HepG2 (cell line): ENCODE data around the gene CYSTM1. TPM values are rescaled to one million over a fixed set of nuclear protein-coding genes. Genes with fewer than 3 reads are reported as not detected.
A peak's percentile ranks its signal among the peaks of the same experiment; 100 is the strongest.

Source experiments
- ATF7 ChIP-seq, 2 experiments: fragments of 450-650 bp in 1 of 2; sonication (generic) in 1 of 2; formaldehyde crosslinking in 1 of 2; IDR thresholded peaks; 2 replicates each; pipeline versions ENCODE4 v1.4.0 to v1.6.1; 2016 to 2020; ENCODE audit warnings: antibody characterized with exemption in 1 of 2, mild to moderate bottlenecking in 1 of 2, missing genetic modification reagents in 1 of 2
- ATRX ChIP-seq: sonication (generic); formaldehyde crosslinking; IDR thresholded peaks from 2 replicates; pipeline ENCODE4 v1.4.0; 2020; ENCODE audit warnings: missing genetic modification reagents, borderline replicate concordance
- BORCS8-MEF2B ChIP-seq: sonication (generic); formaldehyde crosslinking; IDR thresholded peaks from 2 replicates; pipeline ENCODE4 v1.8.0; 2022; ENCODE audit warnings: mild to moderate bottlenecking, missing genetic modification reagents
- CREB1 ChIP-seq, 2 experiments: fragments of 450-650 bp in 1 of 2; IDR thresholded peaks; 2 replicates each; pipeline ENCODE4 v1.6.1; 2016 to 2017; ENCODE audit warnings: control low read depth in 1 of 2, mild to moderate bottlenecking in 1 of 2, missing compliant biosample characterization in 1 of 2, missing genetic modification characterization in 1 of 2
- DR1 ChIP-seq: sonication (generic); formaldehyde crosslinking; IDR thresholded peaks from 2 replicates; pipeline ENCODE4 v1.8.0; 2021; ENCODE audit warnings: mild to moderate bottlenecking, missing genetic modification reagents, inconsistent platforms
- ISX ChIP-seq: sonication (generic); formaldehyde crosslinking; conservative IDR thresholded peaks from 2 replicates; pipeline ENCODE4 v1.5.0; 2020; ENCODE audit warnings: missing genetic modification reagents
- KAT2B ChIP-seq: fragments of 150-350 bp; IDR thresholded peaks from 2 replicates; pipeline ENCODE4 v1.6.1; 2014; ENCODE audit warnings: low read depth, low read length, borderline replicate concordance
- KDM5A ChIP-seq: fragments of 200-600 bp; sonication (generic); IDR thresholded peaks from 2 replicates; pipeline ENCODE4 v1.7.0; 2018; ENCODE audit warnings: antibody characterized with exemption, mild to moderate bottlenecking, low read length, borderline replicate concordance
- KLF11 ChIP-seq: IDR thresholded peaks from 2 replicates; pipeline ENCODE4 v1.6.1; 2016; ENCODE audit warnings: missing compliant biosample characterization
- NRL ChIP-seq: sonication (generic); formaldehyde crosslinking; IDR thresholded peaks from 2 replicates; pipeline ENCODE4 v1.5.0; 2020; ENCODE audit warnings: missing genetic modification reagents, mild to moderate bottlenecking, moderate library complexity, borderline replicate concordance
- PHF8 ChIP-seq: sonication (generic); formaldehyde crosslinking; IDR thresholded peaks from 2 replicates; pipeline ENCODE4 v1.5.0; 2020; ENCODE audit warnings: missing genetic modification reagents
- POLR2G ChIP-seq: fragments of 200-400 bp; formaldehyde crosslinking; IDR thresholded peaks from 2 replicates; pipeline ENCODE4 v1.6.1; 2018; ENCODE audit warnings: mild to moderate bottlenecking, low read depth, low read length, moderate library complexity
- RAD21 ChIP-seq: fragments of 450-650 bp; formaldehyde crosslinking; IDR thresholded peaks from 2 replicates; pipeline ENCODE4 v1.5.0; 2020; ENCODE audit warnings: mild to moderate bottlenecking
- SALL1 ChIP-seq: sonication (generic); formaldehyde crosslinking; IDR thresholded peaks from 2 replicates; pipeline ENCODE4 v1.8.0; 2022; ENCODE audit warnings: mild to moderate bottlenecking, missing genetic modification reagents
- SNRNP70 ChIP-seq: fragments of 200-400 bp; formaldehyde crosslinking; IDR thresholded peaks from 2 replicates; pipeline ENCODE4 v1.6.1; 2017; ENCODE audit warnings: mild to moderate bottlenecking, low read depth, low read length, moderate library complexity
- SRY ChIP-seq: sonication (generic); formaldehyde crosslinking; IDR thresholded peaks from 2 replicates; pipeline ENCODE4 v1.8.0; 2022; ENCODE audit warnings: mild to moderate bottlenecking, missing genetic modification reagents
- TAF15 ChIP-seq: fragments of 200-400 bp; formaldehyde crosslinking; IDR thresholded peaks from one replicate; pipeline ENCODE4 v1.6.1; 2018; ENCODE audit warnings: mild to moderate bottlenecking, low read depth, low read length; ENCODE audit not compliant: poor library complexity, severe bottlenecking
- TCF12 ChIP-seq, 2 experiments: fragments of 450-650 bp in 1 of 2; sonication (generic) in 1 of 2; formaldehyde crosslinking in 1 of 2; IDR thresholded peaks; 2 replicates each; pipeline versions ENCODE4 v1.6.1 to v1.8.0; 2017 to 2022; ENCODE audit warnings: antibody characterized with exemption in 1 of 2, mild to moderate bottlenecking in 1 of 2, missing genetic modification reagents in 1 of 2, moderate library complexity in 1 of 2
- TP53 ChIP-seq: sonication (generic); formaldehyde crosslinking; conservative IDR thresholded peaks from 2 replicates; pipeline ENCODE4 v1.4.0; 2020; ENCODE audit warnings: missing genetic modification reagents
- ZNF235 ChIP-seq: sonication (generic); formaldehyde crosslinking; IDR thresholded peaks from 2 replicates; pipeline ENCODE4 v1.8.1; 2023; ENCODE audit warnings: mild to moderate bottlenecking, missing genetic modification reagents, borderline replicate concordance
- ZNF331 ChIP-seq: sonication (generic); formaldehyde crosslinking; IDR thresholded peaks from 2 replicates; pipeline ENCODE4 v1.4.0; 2020; ENCODE audit warnings: missing genetic modification reagents
- ZNF335 ChIP-seq: sonication (generic); formaldehyde crosslinking; IDR thresholded peaks from 2 replicates; pipeline ENCODE4 v1.4.0; 2020; ENCODE audit warnings: missing genetic modification reagents
- ZNF383 ChIP-seq: sonication (generic); formaldehyde crosslinking; IDR thresholded peaks from 2 replicates; pipeline ENCODE4 v1.4.0; 2020; ENCODE audit warnings: missing genetic modification reagents, mild to moderate bottlenecking, borderline replicate concordance
- ZNF564 ChIP-seq: sonication (generic); formaldehyde crosslinking; IDR thresholded peaks from 2 replicates; pipeline ENCODE4 v1.8.1; 2023; ENCODE audit warnings: mild to moderate bottlenecking, missing genetic modification reagents
- ZNF589 ChIP-seq: sonication (generic); formaldehyde crosslinking; conservative IDR thresholded peaks from 2 replicates; pipeline ENCODE4 v1.8.0; 2022; ENCODE audit warnings: mild to moderate bottlenecking, moderate library complexity, missing genetic modification reagents
- ZNF792 ChIP-seq: IDR thresholded peaks from 2 replicates; pipeline ENCODE4 v1.6.1; 2016
- ZSCAN21 ChIP-seq: sonication (generic); formaldehyde crosslinking; IDR thresholded peaks from 2 replicates; pipeline ENCODE4 v1.8.0; 2022; ENCODE audit warnings: mild to moderate bottlenecking, missing genetic modification reagents, moderate library complexity, borderline replicate concordance
- ZSCAN25 ChIP-seq: sonication (generic); formaldehyde crosslinking; IDR thresholded peaks from 2 replicates; pipeline ENCODE4 v1.8.0; 2022; ENCODE audit warnings: mild to moderate bottlenecking, missing genetic modification reagents
- polyA plus RNA-seq, 8 experiments: library from polyadenylated mRNA; depleted of rRNA in 3 of 8; stranded (reverse) in 7 of 8; unstranded in 1 of 8; fragments of >200 nt; fragmentation: Illumina TruSeq in 4 of 8; extraction: Trizol in 4 of 8; gene quantifications; 2 replicates each; pipeline versions ENCODE4 v1.2.1 to v1.2.3, GENCODE V29; 2011 to 2016; ENCODE audit warnings: low read depth in 4 of 8, missing spikeins in 1 of 8, mixed read lengths in 1 of 8; ENCODE audit not compliant: insufficient read depth in 1 of 8
- total RNA-seq, 5 experiments: library from RNA; depleted of rRNA; stranded (reverse); fragments of >200 nt; fragmentation: Illumina TruSeq; extraction: Trizol; gene quantifications; 2 replicates each; pipeline ENCODE4 v1.2.3, GENCODE V29; 2016; ENCODE audit warnings: low read depth in 1 of 5

CYSTM1 gene
- total and polyA plus RNA-seq, 2 of the 13 experiments (the other 11 are each of a cell fraction or from before 2014, with no cell fraction given): 40.0 to 73.4 TPM

DNA sequence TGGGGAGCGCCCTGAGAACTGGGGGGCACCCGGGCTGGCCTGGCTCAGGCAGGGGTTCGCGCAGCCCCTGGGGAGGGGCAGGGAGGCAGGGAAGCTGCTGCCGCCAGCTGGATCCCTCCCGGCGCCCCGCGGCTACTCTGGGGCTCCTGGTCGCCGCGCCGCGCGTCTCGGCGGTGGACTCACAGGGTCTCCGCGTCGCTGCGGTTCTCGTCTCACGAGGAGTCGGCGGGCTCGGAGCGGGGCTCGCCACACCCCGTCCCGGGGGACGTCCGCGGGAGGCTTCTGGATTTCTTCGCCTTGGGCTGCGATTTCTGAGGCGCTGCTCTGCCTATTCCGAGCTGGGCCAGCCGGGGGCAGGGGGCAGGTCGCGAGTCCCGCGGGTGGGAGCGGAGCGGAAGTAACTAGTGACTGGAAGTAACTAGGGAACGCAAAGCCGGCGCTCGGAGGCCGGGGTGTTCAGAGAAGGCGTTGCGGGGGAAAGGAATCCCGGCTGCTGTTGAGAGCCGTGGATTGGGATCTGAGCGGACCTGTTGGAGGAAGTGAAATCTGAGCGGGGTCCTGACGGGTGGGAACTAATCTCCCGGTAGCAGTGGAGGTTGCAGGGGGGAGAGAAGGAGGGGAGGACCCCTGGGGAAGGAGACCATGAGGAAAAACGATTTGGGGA is 511 bp downstream of the CYSTM1 start (continued):
- TF ChIP-seq ZNF335 (CRISPR knock-in tag): no peak; the same call in 1 of the 2 replicates
- peak; percentile 29; the same call in 1 of the 2 replicates for TF ChIP-seq ZNF564
- peak; percentile 82 for TF ChIP-seq ZSCAN25 (CRISPR knock-in tag)
- TF ChIP-seq SNRNP70: no peak
- TF ChIP-seq CREB1 (IDR thresholded peaks at IDR 0.05): no peak
- TF ChIP-seq CREB1 (CRISPR knock-in tag; IDR thresholded peaks at IDR 0.05): no peak
- TF ChIP-seq KLF11 (CRISPR knock-in tag): no peak
- peak; percentile 52 for TF ChIP-seq PHF8 (CRISPR knock-in tag)
- no peak for TF ChIP-seq NRL (CRISPR knock-in tag)
- peak; percentile 23; the same call in 1 of the 2 replicates for TF ChIP-seq SALL1
- TF ChIP-seq TAF15: no peak
- no peak for TF ChIP-seq ATF7 (IDR thresholded peaks at IDR 0.05)
- no peak for TF ChIP-seq ATF7 (CRISPR knock-in tag; IDR thresholded peaks at IDR 0.05)
- no peak for TF ChIP-seq RAD21 (CRISPR knock-in tag)
- no peak for TF ChIP-seq ATRX (CRISPR knock-in tag)
- no peak for TF ChIP-seq DR1 (CRISPR knock-in tag)
- TF ChIP-seq ZNF792 (CRISPR knock-in tag): no peak
- peak; percentile 16; the same call in 1 of the 2 replicates for TF ChIP-seq ZSCAN21 (CRISPR knock-in tag)
- TF ChIP-seq KAT2B: no peak
- TF ChIP-seq POLR2G: no peak; the same call in 1 of the 2 replicates
- TF ChIP-seq ZNF235: peak; percentile 30; the same call in 1 of the 2 replicates
- TF ChIP-seq TP53 (CRISPR knock-in tag): peak; percentile 17
- TF ChIP-seq KDM5A: peak; percentile 78; the same call in 1 of the 2 replicates
- no peak for TF ChIP-seq TCF12 (IDR thresholded peaks at IDR 0.05)
- no peak for TF ChIP-seq TCF12 (CRISPR knock-in tag; IDR thresholded peaks at IDR 0.05)
- no peak for TF ChIP-seq ZNF331 (CRISPR knock-in tag)
- TF ChIP-seq BORCS8-MEF2B (CRISPR knock-in tag): no peak
- 0 out of 2 replicates have a peak, but pooled peaks have one; percentile 53 for TF ChIP-seq ISX
- TF ChIP-seq ZNF383 (CRISPR knock-in tag): peak; percentile 59; the same call in 1 of the 2 replicates
- peak; percentile 69; the same call in 1 of the 2 replicates for TF ChIP-seq SRY (CRISPR knock-in tag)
- 0 out of 2 replicates have a peak, but pooled peaks have one; percentile 67 for TF ChIP-seq ZNF589 (CRISPR knock-in tag)
